HCT116 (cell line): ENCODE measurements around the gene TEX13A. TPM values are rescaled to one million over a fixed set of nuclear protein-coding genes. Genes with fewer than 3 reads are reported as not detected.

Experiments
- ATAC-seq: fragments of 200-7000 bp; cut with Tn5 transposase; 2 replicates; pipeline ENCODE4 v1.9.1; 2020; ENCODE audit warnings: mild to moderate bottlenecking, moderate library complexity
- BruUV-seq: library from RNA; stranded (reverse); fragments of 400-500 nt; replicated peaks from 2 replicates; lab custom pipeline; 2021; lab: Mats Ljungman, UMichigan
- CTCF ChIA-PET: fragments of 300-600 bp; sonication (Branson Sonifier 250); formaldehyde crosslinking; loops from one replicate; lab custom pipeline; 2021; ENCODE audit warnings: antibody characterized with exemption; lab: Charles Lee
- POLR2A ChIA-PET: fragments of 300-600, 350-600 bp; sonication (Branson Sonifier 250); formaldehyde crosslinking; loops from one replicate; lab custom pipeline; 2021; ENCODE audit warnings: antibody characterized with exemption; lab: Charles Lee
- RAD21 ChIA-PET, 2 experiments: fragments of 300-600 bp; sonication (Branson Sonifier 250); formaldehyde crosslinking; loops; one replicate each; lab custom pipeline; 2023; ENCODE audit warnings: low total read pairs in 2 of 2; ENCODE audit not compliant: uncharacterized antibody in 2 of 2, unreplicated experiment in 2 of 2, low non-redundant PET in 1 of 2; lab: Charles Lee
- DNase-seq: peaks from one replicate; pipeline ENCODE4 v3.0.0-alpha.2; 2010; ENCODE audit warnings: low read depth, low spot score
- H2AFZ ChIP-seq: fragments of 200-600 bp; shearing (Covaris generic), sonication (generic); 2 replicates; pipeline ENCODE4 v1.6.1; 2017; ENCODE audit warnings: low read depth, mixed run types, mixed read lengths, antibody characterized with exemption, low read length; ENCODE audit not compliant: poor library complexity, severe bottlenecking
- H3K27ac ChIP-seq: 2 replicates; pipeline ENCODE4 v1.5.1; 2012; ENCODE audit warnings: low read depth, low read length
- H3K27me3 ChIP-seq: fragments of 200-600 bp; sonication (generic); 2 replicates; pipeline ENCODE4 v1.6.1; 2016; ENCODE audit warnings: mixed run types, low read length, mixed read lengths; ENCODE audit not compliant: insufficient read depth
- H3K36me3 ChIP-seq, 2 experiments: fragments of 200-500 bp in 1 of 2; fragments of 200-600 bp in 1 of 2; sonication (Bioruptor generic) in 1 of 2; sonication (generic) in 1 of 2; 2 replicates each; pipeline versions ENCODE4 v1.5.1 to v1.6.1; 2014 to 2016; ENCODE audit warnings: low read length in 2 of 2, inconsistent platforms in 1 of 2, mixed read lengths in 1 of 2, mixed run types in 1 of 2; ENCODE audit not compliant: insufficient read depth in 2 of 2, control insufficient read depth in 1 of 2
- H3K4me1 ChIP-seq, 2 experiments: fragments of 200-600 bp in 1 of 2; sonication (generic) in 1 of 2; 2 replicates each; pipeline versions ENCODE4 v1.5.1 to v1.6.1; 2012 to 2017; ENCODE audit warnings: low read length in 2 of 2, inconsistent platforms in 1 of 2, mild to moderate bottlenecking in 1 of 2, mixed read lengths in 1 of 2, mixed run types in 1 of 2, moderate library complexity in 1 of 2; ENCODE audit not compliant: insufficient read depth in 2 of 2, control insufficient read depth in 1 of 2
- H3K4me2 ChIP-seq: fragments of 200-600 bp; sonication (generic); 2 replicates; pipeline ENCODE4 v1.6.1; 2017; ENCODE audit warnings: mixed run types, low read length, mixed read lengths
- H3K4me3 ChIP-seq, 2 experiments: fragments of 200-600 bp in 1 of 2; sonication (generic) in 1 of 2; replicated peaks in 1 of 2; 2 replicates each; pipeline ENCODE4 v1.5.1; 2011 to 2016; ENCODE audit warnings: low read length in 2 of 2, control low read depth in 1 of 2, low read depth in 1 of 2, mild to moderate bottlenecking in 1 of 2, mixed read lengths in 1 of 2, mixed run types in 1 of 2
- H3K79me2 ChIP-seq: fragments of 200-600 bp; sonication (generic); 2 replicates; pipeline ENCODE4 v1.6.1; 2017; ENCODE audit warnings: mild to moderate bottlenecking, mixed run types, low read length, moderate library complexity, mixed read lengths; ENCODE audit not compliant: insufficient read depth
- H3K9ac ChIP-seq: fragments of 200-600 bp; sonication (generic); 2 replicates; pipeline ENCODE4 v1.6.1; 2016; ENCODE audit warnings: low read length, mixed read lengths
- H3K9me2 ChIP-seq: fragments of 200-600 bp; sonication (generic), shearing (Covaris generic); 2 replicates; pipeline ENCODE4 v1.6.1; 2017; ENCODE audit warnings: mixed run types, mild to moderate bottlenecking, moderate library complexity; ENCODE audit not compliant: insufficient read depth
- H3K9me3 ChIP-seq, 2 experiments: fragments of 200-500 bp in 1 of 2; fragments of 200-600 bp in 1 of 2; sonication (Bioruptor generic) in 1 of 2; sonication (generic) in 1 of 2; 2 replicates each; pipeline ENCODE4 v1.6.1; 2014 to 2017; ENCODE audit warnings: low read length in 2 of 2, mixed read lengths in 2 of 2, inconsistent platforms in 1 of 2, low read depth in 1 of 2, mild to moderate bottlenecking in 1 of 2, mixed run types in 1 of 2, moderate library complexity in 1 of 2; ENCODE audit not compliant: control insufficient read depth in 1 of 2, insufficient read depth in 1 of 2
- H4K20me1 ChIP-seq: fragments of 200-600 bp; sonication (generic), shearing (Covaris generic); 2 replicates; pipeline ENCODE4 v1.6.1; 2017; ENCODE audit warnings: mixed run types, mild to moderate bottlenecking, moderate library complexity; ENCODE audit not compliant: insufficient read depth
- ATF3 ChIP-seq: IDR thresholded peaks from 2 replicates; pipeline ENCODE4 v1.6.1; 2012
- CBX3 ChIP-seq: IDR thresholded peaks from 2 replicates; pipeline ENCODE4 v1.6.1; 2012; ENCODE audit warnings: low read depth
- CEBPB ChIP-seq: IDR thresholded peaks from 2 replicates; pipeline ENCODE4 v1.6.1; 2012; ENCODE audit warnings: low read depth
- CTCF ChIP-seq, 3 experiments: fragments of 200-600 bp in 1 of 3; sonication (generic) in 1 of 3; IDR thresholded peaks in 2 of 3; conservative IDR thresholded peaks in 1 of 3; 2 replicates each; pipeline ENCODE4 v1.5.1; 2012 to 2017; ENCODE audit warnings: low read depth in 2 of 3, low read length in 2 of 3, antibody characterized with exemption in 1 of 3, borderline replicate concordance in 1 of 3, control low read depth in 1 of 3, mild to moderate bottlenecking in 1 of 3, mixed read lengths in 1 of 3, mixed run types in 1 of 3, moderate library complexity in 1 of 3; ENCODE audit not compliant: insufficient read depth in 1 of 3
- EGR1 ChIP-seq: IDR thresholded peaks from 2 replicates; pipeline ENCODE4 v1.6.1; 2012; ENCODE audit warnings: low read depth
- EZH2phosphoT487 ChIP-seq: fragments of 200-600 bp; IDR thresholded peaks from 2 replicates; pipeline ENCODE4 v1.6.1; 2018; ENCODE audit warnings: antibody characterized with exemption, borderline replicate concordance
- FOSL1 ChIP-seq: IDR thresholded peaks from 2 replicates; pipeline ENCODE4 v1.6.1; 2012; ENCODE audit warnings: low read depth
- JUND ChIP-seq: IDR thresholded peaks from 2 replicates; pipeline ENCODE4 v1.6.1; 2012
- MAX ChIP-seq: IDR thresholded peaks from 2 replicates; pipeline ENCODE4 v1.6.1; 2012
- POLR2A ChIP-seq: IDR thresholded peaks from 2 replicates; pipeline ENCODE4 v1.7.0; 2011; ENCODE audit warnings: borderline replicate concordance; ENCODE audit not compliant: insufficient read depth, insufficient read length; ENCODE audit errors: extremely low read depth
- POLR2AphosphoS5 ChIP-seq: IDR thresholded peaks from 2 replicates; pipeline ENCODE4 v1.6.1; 2011; ENCODE audit warnings: mild to moderate bottlenecking, low read depth, low read length, moderate library complexity
- RAD21 ChIP-seq: IDR thresholded peaks from 2 replicates; pipeline ENCODE4 v1.6.1; 2012; ENCODE audit warnings: low read depth, mild to moderate bottlenecking
- SP1 ChIP-seq: IDR thresholded peaks from 2 replicates; pipeline ENCODE4 v1.6.1; 2012; ENCODE audit warnings: low read depth
- SRF ChIP-seq: IDR thresholded peaks from 2 replicates; pipeline ENCODE4 v1.6.1; 2012; ENCODE audit warnings: low read depth
- YY1 ChIP-seq: IDR thresholded peaks from 2 replicates; pipeline ENCODE4 v1.6.1; 2011; ENCODE audit warnings: low read length, low read depth, moderate library complexity, mild to moderate bottlenecking; ENCODE audit not compliant: insufficient replicate concordance; ENCODE audit errors: extremely low read depth
- ZBTB33 ChIP-seq: IDR thresholded peaks from 2 replicates; pipeline ENCODE4 v1.6.1; 2011; ENCODE audit warnings: mild to moderate bottlenecking, low read length, moderate library complexity; ENCODE audit not compliant: insufficient replicate concordance; ENCODE audit errors: extremely low read depth
- ZFX ChIP-seq: fragments of 450-650 bp; IDR thresholded peaks from 2 replicates; pipeline ENCODE4 v1.6.1; 2017
- ZNF274 ChIP-seq: fragments of 200-500 bp; sonication (Bioruptor generic); IDR thresholded peaks from 2 replicates; pipeline ENCODE4 v1.6.1; 2014; ENCODE audit warnings: mild to moderate bottlenecking, low read depth, low read length, inconsistent platforms
- intact Hi-C: fragments of 100-400 bp; cut with micrococcal nuclease; formaldehyde crosslinking; loops from 2 replicates; pipeline ENCODE4 v1.10.0; 2022
- total RNA-seq: library from RNA; stranded (reverse); gene quantifications from one replicate; pipeline ENCODE4 v1.2.1, GENCODE V29; 2021; ENCODE audit not compliant: unreplicated experiment

Gene TEX13A
- total RNA-seq, 1 experiment from 2014 or later, result not detected

GRCh38 chrX:105173071-105173470, 47.4 kb downstream of the TEX13A start:
- Histone ChIP-seq H3K9ac (no peak overlapping the region), H3K4me2 (no peak overlapping the region), H3K9me3 (no peaks in the 10 kb centered on the region), H3K27ac (no peak overlapping the region), H3K9me2 (no peaks in the 10 kb centered on the region), H3K4me3 (no peak overlapping the region), H3K4me1 (no peaks in the 10 kb centered on the region), H3K27me3 (no peaks in the 10 kb centered on the region), H2AFZ (no peak overlapping the region), H3K36me3 (no peaks in the 10 kb centered on the region), H3K79me2 (no peaks in the 10 kb centered on the region), H4K20me1 (no peaks in the 10 kb centered on the region)
- ATAC-seq, result no peak
- intact Hi-C loops, result no loop called here
- ChIA-PET RAD21 (no interaction called here), POLR2A (no interaction called here), CTCF (no interaction called here)
- TF ChIP-seq MAX (no peak), SP1 (no peak), FOSL1 (no peak), ZNF274 (no peak), EGR1 (no peak), EZH2phosphoT487 (no peak), JUND (no peak), ZFX (no peak), SRF (no peak), YY1 (no peak), POLR2A (no peak), POLR2AphosphoS5 (no peak), CTCF (IDR thresholded peaks at IDR 0.05 in 2 of 3, conservative IDR thresholded peaks at IDR 0.05 in 1 of 3; ENCODE audit: borderline replicate concordance in 1 of 3, insufficient read depth in 1 of 3, low read depth in 2 of 3, low read length in 2 of 3) (no peak), CBX3 (no peak), ATF3 (no peak), CEBPB (no peak), RAD21 (no peak), ZBTB33 (no peak)
- DNase-seq, result no peak
- no TSS peak for BruUV-seq
